Liver (tissue), 9 donors: Measurements from ENCODE around the gene RASGRF2. TPM values are rescaled to one million over a fixed set of nuclear protein-coding genes. Genes with fewer than 3 reads are reported as not detected.

Source experiments
- DNase-seq: peaks from one replicate; pipeline ENCODE4 v3.0.0-alpha.2; 2017; ENCODE audit warnings: low spot score
- H3K27ac ChIP-seq, 2 donors: one replicate each; pipeline ENCODE4 v1.7.0; 2013; ENCODE audit warnings: inconsistent platforms in 2 of 2, low read length in 2 of 2, control low read depth in 1 of 2, low read depth in 1 of 2, mild to moderate bottlenecking in 1 of 2
- H3K27me3 ChIP-seq, 4 donors: one replicate each; pipeline versions ENCODE4 v1.6.1 to v1.7.0; 2013; ENCODE audit warnings: low read length in 3 of 4, inconsistent platforms in 1 of 4, mild to moderate bottlenecking in 1 of 4, moderate library complexity in 1 of 4; ENCODE audit not compliant: control insufficient read depth in 4 of 4, insufficient read depth in 4 of 4
- H3K36me3 ChIP-seq, 4 donors: one replicate each; pipeline versions ENCODE4 v1.6.1 to v1.7.0; 2013; ENCODE audit warnings: low read length in 3 of 4, mild to moderate bottlenecking in 3 of 4, low read depth in 1 of 4, moderate library complexity in 1 of 4; ENCODE audit not compliant: control insufficient read depth in 4 of 4, insufficient read depth in 3 of 4
- H3K4me1 ChIP-seq, 4 donors: one replicate each; pipeline versions ENCODE4 v1.6.1 to v1.7.0; 2013; ENCODE audit warnings: low read length in 3 of 4, mild to moderate bottlenecking in 3 of 4, moderate library complexity in 1 of 4; ENCODE audit not compliant: control insufficient read depth in 4 of 4, insufficient read depth in 4 of 4
- H3K4me3 ChIP-seq, 3 donors: one replicate each; pipeline versions ENCODE4 v1.6.1 to v1.7.0; 2013; ENCODE audit warnings: low read length in 3 of 3, control low read depth in 1 of 3, low read depth in 1 of 3, mild to moderate bottlenecking in 1 of 3
- H3K9ac ChIP-seq, 2 donors: one replicate each; pipeline ENCODE4 v1.7.0; 2013; ENCODE audit warnings: low read length in 2 of 2, mild to moderate bottlenecking in 2 of 2, moderate library complexity in 2 of 2, control low read depth in 1 of 2, low read depth in 1 of 2
- H3K9me3 ChIP-seq, 4 donors: one replicate each; pipeline versions ENCODE4 v1.6.1 to v1.7.0; 2013; ENCODE audit warnings: low read length in 3 of 4; ENCODE audit not compliant: control insufficient read depth in 4 of 4
- EGR1 ChIP-seq, 2 donors: IDR thresholded peaks; 2 replicates each; pipeline ENCODE4 v1.6.1; 2016 to 2018; ENCODE audit warnings: antibody characterized with exemption in 2 of 2, low read depth in 2 of 2
- FOXA2 ChIP-seq: IDR thresholded peaks from 2 replicates; pipeline ENCODE4 v1.6.1; 2016; ENCODE audit warnings: antibody characterized with exemption
- GABPA ChIP-seq, 2 donors: IDR thresholded peaks in 1 of 2; conservative IDR thresholded peaks in 1 of 2; 2 replicates each; pipeline ENCODE4 v1.6.1; 2016; ENCODE audit warnings: antibody characterized with exemption in 2 of 2, mild to moderate bottlenecking in 1 of 2, moderate library complexity in 1 of 2
- JUND ChIP-seq, 2 donors: IDR thresholded peaks; 2 replicates each; pipeline ENCODE4 v1.6.1; 2016; ENCODE audit warnings: antibody characterized with exemption in 2 of 2
- NR2F2 ChIP-seq: IDR thresholded peaks from 2 replicates; pipeline ENCODE4 v1.6.1; 2016; ENCODE audit warnings: antibody characterized with exemption
- RAD21 ChIP-seq, 2 donors: IDR thresholded peaks; 2 replicates each; pipeline ENCODE4 v1.6.1; 2016; ENCODE audit warnings: antibody characterized with exemption in 2 of 2, mild to moderate bottlenecking in 2 of 2
- RXRA ChIP-seq, 2 donors: IDR thresholded peaks; 2 replicates each; pipeline ENCODE4 v1.6.1; 2017 to 2018; ENCODE audit warnings: antibody characterized with exemption in 2 of 2, mild to moderate bottlenecking in 1 of 2
- SP1 ChIP-seq: IDR thresholded peaks from 2 replicates; pipeline ENCODE4 v1.6.1; 2018; ENCODE audit warnings: antibody characterized with exemption, mild to moderate bottlenecking
- TAF1 ChIP-seq: conservative IDR thresholded peaks from 2 replicates; pipeline ENCODE4 v1.6.1; 2016; ENCODE audit warnings: antibody characterized with exemption, mild to moderate bottlenecking
- YY1 ChIP-seq: IDR thresholded peaks from 2 replicates; pipeline ENCODE4 v1.6.1; 2016; ENCODE audit warnings: antibody characterized with exemption, mild to moderate bottlenecking
- WGBS: extraction: QIAGEN DNeasy Blood & Tissue Kit; methylation state at CpG from one replicate; pipeline ENCODE4 v1.1.7; 2013; 5-methylcytosine and 5-hydroxymethylcytosine counted together
- polyA plus RNA-seq, 2 donors: library from polyadenylated mRNA; stranded (reverse) in 1 of 2; unstranded in 1 of 2; fragments of 200-250 nt in 1 of 2; fragments of >200 nt in 1 of 2; fragmentation: Nextera tagmentation in 1 of 2; extraction: Ambion mirVana in 1 of 2; gene quantifications; one replicate each; pipeline versions ENCODE4 v1.2.1 to v1.2.3, GENCODE V29; 2013 to 2015
- total RNA-seq, 2 donors: library from RNA; depleted of rRNA; stranded (reverse); fragments of >200 nt; gene quantifications; one replicate each; pipeline ENCODE4 v1.2.3, GENCODE V29; 2014
- TF ChIP-seq, protein P1 (sequence below): IDR thresholded peaks from 2 replicates; pipeline ENCODE4 v1.6.1; 2016; ENCODE audit warnings: antibody characterized with exemption
- TF ChIP-seq, protein P2 (sequence below): IDR thresholded peaks from 2 replicates; pipeline ENCODE4 v1.6.1; 2016; ENCODE audit warnings: antibody characterized with exemption
- TF ChIP-seq, protein P3 (sequence below): IDR thresholded peaks from 2 replicates; pipeline ENCODE4 v1.6.1; 2016; ENCODE audit warnings: antibody characterized with exemption
- TF ChIP-seq, protein P4 (sequence below): fragments of 150-350 bp; IDR thresholded peaks from 2 replicates; pipeline ENCODE4 v1.5.1; 2017; ENCODE audit warnings: improper control_type of control experiment, low read depth, low read length; ENCODE audit not compliant: missing input control
- TF ChIP-seq, protein P5 (sequence below): IDR thresholded peaks from 2 replicates; pipeline ENCODE4 v1.6.1; 2016; ENCODE audit warnings: antibody characterized with exemption, mild to moderate bottlenecking
- donor health status: healthy.
- donor health status: healthy.
- donor health status: healthy.
- donor health status: healthy.
- donor health status: healthy.

The RASGRF2 gene
- total and polyA plus RNA-seq, 4 donors, result 0.12 to 3.3 (median 0.23) TPM

DNA sequence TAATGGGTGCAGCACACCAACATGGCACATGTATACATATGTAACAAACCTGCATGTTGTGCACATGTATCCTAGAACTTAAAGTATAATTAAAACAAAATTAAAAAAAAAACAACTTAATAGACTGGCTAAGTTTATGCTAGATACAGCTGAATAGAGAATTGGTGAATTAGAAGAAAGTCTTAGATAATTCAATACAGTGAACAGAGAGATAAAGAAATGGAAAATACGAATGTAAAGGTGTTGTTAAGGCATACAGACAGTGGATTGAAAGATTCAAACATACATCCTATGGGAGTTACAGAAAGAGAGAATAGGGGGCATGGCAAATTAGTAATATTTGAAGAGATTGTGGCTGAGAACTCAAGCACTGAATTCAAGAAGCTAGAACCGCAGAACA, 75.4 kb downstream of the RASGRF2 start:
- no peak overlapping the region for H3K4me3 ChIP-seq
- no peak for DNase-seq
- peaks cover 0 to 1% (median 0%) of the 10 kb centered on the region in 4 donors for H3K9me3 ChIP-seq
- H3K4me1 ChIP-seq, result no peaks in the 10 kb centered on the region
- H3K36me3 ChIP-seq, result no peaks in the 10 kb centered on the region
- H3K9ac ChIP-seq, result no peak overlapping the region
- TF ChIP-seq TAF1 (no peak), NR2F2 (no peak), GABPA (IDR thresholded peaks at IDR 0.05 in 1 of 2, conservative IDR thresholded peaks at IDR 0.05 in 1 of 2) (no peak), EGR1 (IDR thresholded peaks at IDR 0.05; ENCODE audit: low read depth in 2 of 2) (no peak), RAD21 (IDR thresholded peaks at IDR 0.05) (no peak), SP1 (no peak), YY1 (no peak), FOXA2 (no peak), RXRA (IDR thresholded peaks at IDR 0.05) (no peak)
- TF ChIP-seq, protein P1, sequence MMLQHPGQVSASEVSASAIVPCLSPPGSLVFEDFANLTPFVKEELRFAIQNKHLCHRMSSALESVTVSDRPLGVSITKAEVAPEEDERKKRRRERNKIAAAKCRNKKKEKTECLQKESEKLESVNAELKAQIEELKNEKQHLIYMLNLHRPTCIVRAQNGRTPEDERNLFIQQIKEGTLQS, result no peak
- TF ChIP-seq, protein P2, sequence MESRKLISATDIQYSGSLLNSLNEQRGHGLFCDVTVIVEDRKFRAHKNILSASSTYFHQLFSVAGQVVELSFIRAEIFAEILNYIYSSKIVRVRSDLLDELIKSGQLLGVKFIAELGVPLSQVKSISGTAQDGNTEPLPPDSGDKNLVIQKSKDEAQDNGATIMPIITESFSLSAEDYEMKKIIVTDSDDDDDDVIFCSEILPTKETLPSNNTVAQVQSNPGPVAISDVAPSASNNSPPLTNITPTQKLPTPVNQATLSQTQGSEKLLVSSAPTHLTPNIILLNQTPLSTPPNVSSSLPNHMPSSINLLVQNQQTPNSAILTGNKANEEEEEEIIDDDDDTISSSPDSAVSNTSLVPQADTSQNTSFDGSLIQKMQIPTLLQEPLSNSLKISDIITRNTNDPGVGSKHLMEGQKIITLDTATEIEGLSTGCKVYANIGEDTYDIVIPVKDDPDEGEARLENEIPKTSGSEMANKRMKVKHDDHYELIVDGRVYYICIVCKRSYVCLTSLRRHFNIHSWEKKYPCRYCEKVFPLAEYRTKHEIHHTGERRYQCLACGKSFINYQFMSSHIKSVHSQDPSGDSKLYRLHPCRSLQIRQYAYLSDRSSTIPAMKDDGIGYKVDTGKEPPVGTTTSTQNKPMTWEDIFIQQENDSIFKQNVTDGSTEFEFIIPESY, result no peak
- TF ChIP-seq, protein P3, sequence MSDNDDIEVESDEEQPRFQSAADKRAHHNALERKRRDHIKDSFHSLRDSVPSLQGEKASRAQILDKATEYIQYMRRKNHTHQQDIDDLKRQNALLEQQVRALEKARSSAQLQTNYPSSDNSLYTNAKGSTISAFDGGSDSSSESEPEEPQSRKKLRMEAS, result no peak
- no peak overlapping the region for H3K27ac ChIP-seq
- H3K27me3 ChIP-seq, result no peaks in the 10 kb centered on the region
- WGBS, result 95% methylated on average over 2 of the region's 2 CpGs

DNA sequence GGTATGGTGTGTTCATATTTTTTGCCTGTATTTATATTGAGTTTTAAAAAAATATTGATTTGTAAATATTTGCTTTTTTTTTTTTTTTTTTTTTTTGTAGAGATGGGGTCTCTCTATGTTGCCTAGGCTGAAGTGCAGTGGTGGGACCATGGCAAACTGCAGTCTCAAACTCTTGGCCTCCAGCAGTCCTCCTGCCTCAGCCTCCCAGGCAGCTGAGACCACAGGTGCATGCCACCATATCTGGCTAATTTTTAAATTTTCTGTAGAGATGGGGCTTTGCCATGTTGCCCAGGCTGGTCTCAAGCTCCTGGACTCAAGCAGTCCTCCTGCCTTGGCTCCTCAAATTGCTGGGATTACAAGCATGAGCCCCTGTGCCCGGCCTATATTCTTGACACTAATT, 78.3 kb downstream of the RASGRF2 start:
- 93% methylated on average over 1 of the region's 1 CpG for WGBS

More for the DNA sequence above, 78.3 kb downstream of the RASGRF2 start:
- Histone ChIP-seq H3K4me3 (no peak overlapping the region), H3K27ac (no peak overlapping the region), H3K9me3 (peaks cover 0 to 1% (median 0%) of the 10 kb centered on the region in 4 donors), H3K4me1 (no peaks in the 10 kb centered on the region), H3K36me3 (no peaks in the 10 kb centered on the region), H3K27me3 (no peaks in the 10 kb centered on the region), H3K9ac (no peak overlapping the region)
- DNase-seq, result no peak
- no peak for TF ChIP-seq YY1
- no peak for TF ChIP-seq NR2F2
- TF ChIP-seq JUND (IDR thresholded peaks at IDR 0.05), result no peak
- TF ChIP-seq FOXA2, result no peak
- TF ChIP-seq, protein P4, sequence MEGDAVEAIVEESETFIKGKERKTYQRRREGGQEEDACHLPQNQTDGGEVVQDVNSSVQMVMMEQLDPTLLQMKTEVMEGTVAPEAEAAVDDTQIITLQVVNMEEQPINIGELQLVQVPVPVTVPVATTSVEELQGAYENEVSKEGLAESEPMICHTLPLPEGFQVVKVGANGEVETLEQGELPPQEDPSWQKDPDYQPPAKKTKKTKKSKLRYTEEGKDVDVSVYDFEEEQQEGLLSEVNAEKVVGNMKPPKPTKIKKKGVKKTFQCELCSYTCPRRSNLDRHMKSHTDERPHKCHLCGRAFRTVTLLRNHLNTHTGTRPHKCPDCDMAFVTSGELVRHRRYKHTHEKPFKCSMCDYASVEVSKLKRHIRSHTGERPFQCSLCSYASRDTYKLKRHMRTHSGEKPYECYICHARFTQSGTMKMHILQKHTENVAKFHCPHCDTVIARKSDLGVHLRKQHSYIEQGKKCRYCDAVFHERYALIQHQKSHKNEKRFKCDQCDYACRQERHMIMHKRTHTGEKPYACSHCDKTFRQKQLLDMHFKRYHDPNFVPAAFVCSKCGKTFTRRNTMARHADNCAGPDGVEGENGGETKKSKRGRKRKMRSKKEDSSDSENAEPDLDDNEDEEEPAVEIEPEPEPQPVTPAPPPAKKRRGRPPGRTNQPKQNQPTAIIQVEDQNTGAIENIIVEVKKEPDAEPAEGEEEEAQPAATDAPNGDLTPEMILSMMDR, result no peak
- no peak for TF ChIP-seq RAD21 (IDR thresholded peaks at IDR 0.05)
- TF ChIP-seq, protein P3, result no peak
- no peak for TF ChIP-seq TAF1
- TF ChIP-seq, protein P2, result no peak
- TF ChIP-seq EGR1 (IDR thresholded peaks at IDR 0.05; ENCODE audit: low read depth in 2 of 2), result no peak
- TF ChIP-seq, protein P5, sequence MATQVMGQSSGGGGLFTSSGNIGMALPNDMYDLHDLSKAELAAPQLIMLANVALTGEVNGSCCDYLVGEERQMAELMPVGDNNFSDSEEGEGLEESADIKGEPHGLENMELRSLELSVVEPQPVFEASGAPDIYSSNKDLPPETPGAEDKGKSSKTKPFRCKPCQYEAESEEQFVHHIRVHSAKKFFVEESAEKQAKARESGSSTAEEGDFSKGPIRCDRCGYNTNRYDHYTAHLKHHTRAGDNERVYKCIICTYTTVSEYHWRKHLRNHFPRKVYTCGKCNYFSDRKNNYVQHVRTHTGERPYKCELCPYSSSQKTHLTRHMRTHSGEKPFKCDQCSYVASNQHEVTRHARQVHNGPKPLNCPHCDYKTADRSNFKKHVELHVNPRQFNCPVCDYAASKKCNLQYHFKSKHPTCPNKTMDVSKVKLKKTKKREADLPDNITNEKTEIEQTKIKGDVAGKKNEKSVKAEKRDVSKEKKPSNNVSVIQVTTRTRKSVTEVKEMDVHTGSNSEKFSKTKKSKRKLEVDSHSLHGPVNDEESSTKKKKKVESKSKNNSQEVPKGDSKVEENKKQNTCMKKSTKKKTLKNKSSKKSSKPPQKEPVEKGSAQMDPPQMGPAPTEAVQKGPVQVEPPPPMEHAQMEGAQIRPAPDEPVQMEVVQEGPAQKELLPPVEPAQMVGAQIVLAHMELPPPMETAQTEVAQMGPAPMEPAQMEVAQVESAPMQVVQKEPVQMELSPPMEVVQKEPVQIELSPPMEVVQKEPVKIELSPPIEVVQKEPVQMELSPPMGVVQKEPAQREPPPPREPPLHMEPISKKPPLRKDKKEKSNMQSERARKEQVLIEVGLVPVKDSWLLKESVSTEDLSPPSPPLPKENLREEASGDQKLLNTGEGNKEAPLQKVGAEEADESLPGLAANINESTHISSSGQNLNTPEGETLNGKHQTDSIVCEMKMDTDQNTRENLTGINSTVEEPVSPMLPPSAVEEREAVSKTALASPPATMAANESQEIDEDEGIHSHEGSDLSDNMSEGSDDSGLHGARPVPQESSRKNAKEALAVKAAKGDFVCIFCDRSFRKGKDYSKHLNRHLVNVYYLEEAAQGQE, result no peak
- TF ChIP-seq RXRA (IDR thresholded peaks at IDR 0.05), result no peak
